BLaER1 treated with 17β-estradiol and CSF1 and Interleukin-3, amounts not matched to agents 10 nM and 100 nM (cell line): Measurements from ENCODE around the gene DNAJC18.

Experiments
- H3K27ac ChIP-seq, 11 experiments: shearing (Covaris generic); formaldehyde crosslinking; 2 replicates each; pipeline ENCODE4 v1.8.1; 2022
- H3K27me3 ChIP-seq, 11 experiments: shearing (Covaris generic); formaldehyde crosslinking; 2 replicates each; pipeline ENCODE4 v1.8.1; 2022
- H3K36me3 ChIP-seq, 11 experiments: shearing (Covaris generic); formaldehyde crosslinking; 2 replicates each; pipeline ENCODE4 v1.8.1; 2022
- H3K4me1 ChIP-seq, 10 experiments: shearing (Covaris generic); formaldehyde crosslinking; 2 replicates each; pipeline ENCODE4 v1.8.1; 2022
- H3K4me2 ChIP-seq, 11 experiments: shearing (Covaris generic); formaldehyde crosslinking; 2 replicates each; pipeline ENCODE4 v1.8.1; 2022
- H3K4me3 ChIP-seq, 10 experiments: shearing (Covaris generic); formaldehyde crosslinking; 2 replicates each; pipeline ENCODE4 v1.8.1; 2022
- H3K9ac ChIP-seq, 11 experiments: shearing (Covaris generic); formaldehyde crosslinking; 2 replicates each; pipeline ENCODE4 v1.8.1; 2022
- H3K9me3 ChIP-seq, 11 experiments: shearing (Covaris generic); formaldehyde crosslinking; replicated peaks in 1 of 11; 2 replicates each; pipeline ENCODE4 v1.8.1; 2022
- H4K20me1 ChIP-seq, 11 experiments: shearing (Covaris generic); formaldehyde crosslinking; 2 replicates each; pipeline ENCODE4 v1.8.1; 2022
- Cebpa-rat ChIP-seq, 11 experiments: shearing (Covaris generic); IDR thresholded peaks; 2 replicates each; pipeline ENCODE4 v1.8.1; 2022

The DNAJC18 gene

GRCh38 chr5:139381837-139382761, 57.2 kb downstream of the DNAJC18 start:
- peaks cover 0 to 21% (median 8%) of the 10 kb centered on the region in 11 experiments; a peak in 11 of 22 replicates for H3K36me3 ChIP-seq
- peak overlapping the region in 10 of 11 experiments; percentile 33 to 72 (median 50); a peak in 18 of 22 replicates for H3K9ac ChIP-seq
- H3K27ac ChIP-seq: peak overlapping the region in 9 of 11 experiments; percentile 37 to 100 (median 70); a peak in 18 of 22 replicates
- peak overlapping the region; percentile 85 to 99 (median 96) for H3K4me2 ChIP-seq
- no peaks in the 10 kb centered on the region for H3K9me3 ChIP-seq
- H3K27me3 ChIP-seq: no peaks in the 10 kb centered on the region
- peaks cover 0 to 11% (median 0%) of the 10 kb centered on the region in 11 experiments; a peak in 4 of 22 replicates for H4K20me1 ChIP-seq
- TF ChIP-seq Cebpa-rat (IDR thresholded peaks at IDR 0.05): no peak
- H3K4me3 ChIP-seq: peak overlapping the region in 3 of 10 experiments; percentile 10 to 33 (median 25); a peak in 2 of 20 replicates
- peaks cover 59 to 87% (median 85%) of the 10 kb centered on the region in 10 experiments for H3K4me1 ChIP-seq

GRCh38 chr5:139379626-139380449, 59.5 kb downstream of the DNAJC18 start:
- TF ChIP-seq Cebpa-rat (IDR thresholded peaks at IDR 0.05): no peak
- Histone ChIP-seq H3K4me1 (peaks cover 47 to 65% (median 62%) of the 10 kb centered on the region in 10 experiments), H3K27me3 (no peaks in the 10 kb centered on the region), H3K9ac (peak overlapping the region in 1 of 11 experiments; percentile 19; a peak in 3 of 22 replicates), H3K36me3 (peaks cover under 1 to 29% (median 11%) of the 10 kb centered on the region in 11 experiments; a peak in 17 of 22 replicates), H3K4me2 (peak overlapping the region; percentile 28 to 99 (median 85); a peak in 18 of 22 replicates), H4K20me1 (peaks cover 0 to 11% (median 0%) of the 10 kb centered on the region in 11 experiments; a peak in 4 of 22 replicates), H3K27ac (peak overlapping the region in 8 of 11 experiments; percentile 2 to 48 (median 30); a peak in 12 of 22 replicates), H3K4me3 (no peak overlapping the region), H3K9me3 (no peaks in the 10 kb centered on the region)

GRCh38 chr5:139378941-139379361, 60.4 kb downstream of the DNAJC18 start:
- Histone ChIP-seq H4K20me1 (peaks cover 0 to 11% (median 0%) of the 10 kb centered on the region in 11 experiments; a peak in 3 of 22 replicates), H3K27me3 (no peaks in the 10 kb centered on the region), H3K4me3 (no peak overlapping the region), H3K4me1 (peaks cover 38 to 58% (median 54%) of the 10 kb centered on the region in 10 experiments), H3K4me2 (peak overlapping the region in 4 of 11 experiments; percentile 1 to 35 (median 10); a peak in 3 of 22 replicates), H3K9ac (no peak overlapping the region; a peak in 2 of 22 replicates), H3K27ac (peak overlapping the region in 2 of 11 experiments; percentile 13 to 48; a peak in 4 of 22 replicates), H3K9me3 (no peaks in the 10 kb centered on the region), H3K36me3 (peaks cover 9 to 37% (median 20%) of the 10 kb centered on the region in 11 experiments; a peak in 20 of 22 replicates)
- TF ChIP-seq Cebpa-rat (IDR thresholded peaks at IDR 0.05): no peak

GRCh38 chr5:139378101-139378825, 61.1 kb downstream of the DNAJC18 start:
- Histone ChIP-seq H3K4me2 (0 out of 22 replicates have a peak overlapping the region, but pooled peaks of 3 of the 11 experiments have one; percentile 4 to 35 (median 15)), H3K4me3 (no peak overlapping the region), H3K4me1 (peaks cover 31 to 56% (median 47%) of the 10 kb centered on the region in 10 experiments), H3K27me3 (no peaks in the 10 kb centered on the region), H3K27ac (peak overlapping the region in 2 of 11 experiments; percentile 13 to 48; a peak in 3 of 22 replicates), H3K9me3 (no peaks in the 10 kb centered on the region), H3K36me3 (peaks cover 16 to 44% (median 27%) of the 10 kb centered on the region in 11 experiments), H4K20me1 (peaks cover 0 to 7% (median 0%) of the 10 kb centered on the region in 11 experiments; a peak in 3 of 22 replicates), H3K9ac (no peak overlapping the region)
- TF ChIP-seq Cebpa-rat (IDR thresholded peaks at IDR 0.05): no peak

GRCh38 chr5:139377226-139377625, 62.1 kb downstream of the DNAJC18 start:
- no peak overlapping the region; a peak in 1 of 22 replicates for H3K27ac ChIP-seq

DNA sequence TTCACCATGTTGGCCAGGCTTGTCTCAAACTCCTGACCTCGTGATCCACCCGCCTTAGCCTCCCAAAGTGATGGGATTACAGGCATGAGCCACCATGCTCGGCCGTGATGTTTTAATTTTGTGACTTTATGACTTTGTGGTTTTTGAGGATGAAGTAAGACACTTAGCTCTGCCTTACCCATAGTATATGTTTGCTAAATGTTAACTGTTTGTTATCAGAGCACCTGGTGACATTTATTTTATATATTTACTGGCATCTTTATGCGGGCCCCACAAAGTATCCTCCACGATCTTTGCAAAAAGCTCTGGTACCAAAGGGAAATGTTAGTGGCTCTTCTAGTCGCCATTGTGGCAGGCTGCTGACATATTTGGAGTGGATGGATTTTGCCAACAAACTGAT, 63.0 kb downstream of the DNAJC18 start:
- Histone ChIP-seq H3K9me3 (no peaks in the 10 kb centered on the region), H3K27ac (no peak overlapping the region), H3K27me3 (no peaks in the 10 kb centered on the region), H3K9ac (no peak overlapping the region), H3K4me2 (no peak overlapping the region), H3K4me1 (peaks cover 24 to 41% (median 36%) of the 10 kb centered on the region in 10 experiments), H4K20me1 (peaks cover 0 to 7% (median 0%) of the 10 kb centered on the region in 11 experiments; a peak in 4 of 22 replicates), H3K36me3 (peaks cover 35 to 63% (median 46%) of the 10 kb centered on the region in 11 experiments), H3K4me3 (no peak overlapping the region)
- TF ChIP-seq Cebpa-rat (IDR thresholded peaks at IDR 0.05): no peak

More at GRCh38 chr5:139377226-139377625, 62.1 kb downstream of the DNAJC18 start:
- H3K4me2 ChIP-seq: no peak overlapping the region
- peaks cover 23 to 45% (median 38%) of the 10 kb centered on the region in 10 experiments for H3K4me1 ChIP-seq
- no peaks in the 10 kb centered on the region for H3K9me3 ChIP-seq
- no peak overlapping the region for H3K9ac ChIP-seq
- peaks cover 0 to 7% (median 0%) of the 10 kb centered on the region in 11 experiments; a peak in 4 of 22 replicates for H4K20me1 ChIP-seq
- TF ChIP-seq Cebpa-rat (IDR thresholded peaks at IDR 0.05): no peak
- peaks cover 26 to 55% (median 37%) of the 10 kb centered on the region in 11 experiments for H3K36me3 ChIP-seq
- H3K4me3 ChIP-seq: no peak overlapping the region
- no peaks in the 10 kb centered on the region for H3K27me3 ChIP-seq

- no peak for TF ChIP-seq Cebpa-rat (IDR thresholded peaks at IDR 0.05)
- H3K27me3 ChIP-seq: no peaks in the 10 kb centered on the region
- no peak overlapping the region for H3K9ac ChIP-seq
- peaks cover 0 to 12% (median 0%) of the 10 kb centered on the region in 11 experiments; a peak in 6 of 22 replicates for H4K20me1 ChIP-seq
- no peak overlapping the region for H3K4me2 ChIP-seq
- peaks cover 50 to 77% (median 58%) of the 10 kb centered on the region in 11 experiments for H3K36me3 ChIP-seq
- no peaks in the 10 kb centered on the region for H3K9me3 ChIP-seq
- peak overlapping the region in 2 of 11 experiments; percentile 17 to 23; a peak in 2 of 22 replicates for H3K27ac ChIP-seq
- peaks cover 12 to 41% (median 33%) of the 10 kb centered on the region in 10 experiments for H3K4me1 ChIP-seq
- H3K4me3 ChIP-seq: no peak overlapping the region
Measured at GRCh38 chr5:139374909-139375308, 64.4 kb downstream of the DNAJC18 start.
